ENCODE data around the gene RNF26.

DNA sequence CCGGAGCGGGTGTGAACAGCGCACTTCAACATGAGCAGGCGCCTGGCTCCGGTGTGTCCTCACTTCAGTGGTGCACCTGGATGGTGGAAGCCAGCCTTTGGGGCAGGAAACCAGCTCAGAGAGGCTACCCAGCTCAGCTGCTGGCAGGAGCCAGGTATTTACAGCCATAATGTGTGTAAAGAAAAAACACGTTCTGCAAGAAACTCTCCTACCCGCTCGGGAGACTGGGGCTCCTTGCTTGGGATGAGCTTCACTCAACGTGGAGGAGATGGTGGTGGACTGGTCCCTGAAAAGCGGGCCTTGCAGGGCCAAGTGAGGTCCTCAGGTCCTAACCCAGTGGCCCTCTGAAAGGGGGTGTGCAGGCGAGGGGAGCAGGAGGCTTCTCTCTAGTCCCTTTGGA, 24.9 kb upstream of the RNF26 start:
- TF ChIP-seq, protein P1, sequence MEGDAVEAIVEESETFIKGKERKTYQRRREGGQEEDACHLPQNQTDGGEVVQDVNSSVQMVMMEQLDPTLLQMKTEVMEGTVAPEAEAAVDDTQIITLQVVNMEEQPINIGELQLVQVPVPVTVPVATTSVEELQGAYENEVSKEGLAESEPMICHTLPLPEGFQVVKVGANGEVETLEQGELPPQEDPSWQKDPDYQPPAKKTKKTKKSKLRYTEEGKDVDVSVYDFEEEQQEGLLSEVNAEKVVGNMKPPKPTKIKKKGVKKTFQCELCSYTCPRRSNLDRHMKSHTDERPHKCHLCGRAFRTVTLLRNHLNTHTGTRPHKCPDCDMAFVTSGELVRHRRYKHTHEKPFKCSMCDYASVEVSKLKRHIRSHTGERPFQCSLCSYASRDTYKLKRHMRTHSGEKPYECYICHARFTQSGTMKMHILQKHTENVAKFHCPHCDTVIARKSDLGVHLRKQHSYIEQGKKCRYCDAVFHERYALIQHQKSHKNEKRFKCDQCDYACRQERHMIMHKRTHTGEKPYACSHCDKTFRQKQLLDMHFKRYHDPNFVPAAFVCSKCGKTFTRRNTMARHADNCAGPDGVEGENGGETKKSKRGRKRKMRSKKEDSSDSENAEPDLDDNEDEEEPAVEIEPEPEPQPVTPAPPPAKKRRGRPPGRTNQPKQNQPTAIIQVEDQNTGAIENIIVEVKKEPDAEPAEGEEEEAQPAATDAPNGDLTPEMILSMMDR (IDR thresholded peaks at IDR 0.05) = no peak
- TF ChIP-seq ZFX (IDR thresholded peaks at IDR 0.05; ENCODE audit: borderline replicate concordance) = no peak
